T-helper 2 cell treated with Interferon-gamma antibody and Interleukin-4, amounts not matched to agents 5 μg/mL and 100 μg/mL, for 36 hours (primary cell): Measurements from ENCODE around the gene SCGB1C2.

Experiments used
- DNase-seq: peaks from one replicate; pipeline ENCODE4 v3.0.0; 2021; ENCODE audit warnings: low spot score
- H3K27ac Mint-ChIP-seq: one replicate; pipeline ENCODE4 v1.8.0; 2021; ENCODE audit warnings: mild to moderate bottlenecking, mixed read lengths
- H3K27me3 Mint-ChIP-seq: one replicate; pipeline ENCODE4 v1.8.0; 2021; ENCODE audit warnings: low read depth, mixed read lengths
- H3K36me3 Mint-ChIP-seq: one replicate; pipeline ENCODE4 v1.8.0; 2021; ENCODE audit warnings: low read depth, mixed read lengths
- H3K4me1 Mint-ChIP-seq: one replicate; pipeline ENCODE4 v1.8.0; 2021; ENCODE audit warnings: low read depth, mixed read lengths
- H3K4me3 Mint-ChIP-seq: one replicate; pipeline ENCODE4 v1.8.0; 2022; ENCODE audit warnings: mild to moderate bottlenecking, moderate library complexity, mixed read lengths
- H3K9me3 Mint-ChIP-seq: one replicate; pipeline ENCODE4 v1.8.0; 2021; ENCODE audit warnings: mixed read lengths

The SCGB1C2 gene

GRCh38 chr17:187130-187529 is 49.8 kb downstream of the SCGB1C2 start:
- H3K27ac Mint-ChIP-seq: no peak overlapping the region
- DNase-seq: no peak
- H3K4me3 Mint-ChIP-seq: no peak overlapping the region
- peaks cover 30% of the 10 kb centered on the region for H3K27me3 Mint-ChIP-seq
- no peaks in the 10 kb centered on the region for H3K9me3 Mint-ChIP-seq
- peaks cover 14% of the 10 kb centered on the region for H3K4me1 Mint-ChIP-seq
- peaks cover 2% of the 10 kb centered on the region for H3K36me3 Mint-ChIP-seq
